A204.1 (cell line): Measurements from ENCODE around the gene HDAC9.

Source experiments
- FAIRE-seq: peaks from 2 replicates; lab custom pipeline; 2012; peaks lifted over from hg19 to GRCh38; lab: Jason Lieb, UNC

HDAC9 gene

DNA sequence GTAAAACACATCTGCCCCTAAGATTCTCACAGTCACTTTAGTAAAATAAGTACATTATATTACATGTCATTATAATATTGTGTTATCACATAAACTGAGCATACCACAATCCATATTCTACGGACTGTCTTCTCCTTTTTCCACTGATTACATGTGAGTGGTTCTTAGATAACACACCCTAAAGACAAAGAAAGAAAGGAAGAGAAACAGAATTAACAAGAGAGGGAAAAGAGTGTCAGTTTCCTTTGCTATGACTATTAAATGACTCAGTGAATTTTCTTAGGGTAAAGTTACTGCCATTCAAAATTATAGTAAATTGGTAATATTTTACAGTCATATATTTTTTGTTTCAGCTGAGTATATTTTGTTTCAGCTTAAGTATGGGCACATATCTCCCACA lies 353.6 kb downstream of the HDAC9 start:
- no peak for FAIRE-seq

DNA sequence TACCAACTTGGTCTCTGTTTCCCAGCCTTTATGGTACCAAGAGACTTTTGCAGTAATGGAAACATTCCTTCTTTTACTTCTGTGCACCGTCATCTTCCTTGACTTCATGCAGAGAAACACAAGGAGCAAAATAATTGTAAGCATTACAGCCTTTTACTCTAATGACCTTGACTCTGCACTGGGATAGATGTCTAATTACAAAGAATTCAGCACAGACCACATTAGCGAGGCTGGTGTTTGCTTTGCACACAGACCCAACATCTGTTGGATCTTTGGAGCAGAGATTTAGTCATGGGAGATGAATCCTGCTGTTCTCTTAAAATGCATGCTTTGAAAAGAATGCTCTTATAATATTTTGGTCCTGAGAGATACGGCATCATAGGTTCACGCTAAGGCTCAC lies 360.2 kb downstream of the HDAC9 start:
- FAIRE-seq: no peak

DNA sequence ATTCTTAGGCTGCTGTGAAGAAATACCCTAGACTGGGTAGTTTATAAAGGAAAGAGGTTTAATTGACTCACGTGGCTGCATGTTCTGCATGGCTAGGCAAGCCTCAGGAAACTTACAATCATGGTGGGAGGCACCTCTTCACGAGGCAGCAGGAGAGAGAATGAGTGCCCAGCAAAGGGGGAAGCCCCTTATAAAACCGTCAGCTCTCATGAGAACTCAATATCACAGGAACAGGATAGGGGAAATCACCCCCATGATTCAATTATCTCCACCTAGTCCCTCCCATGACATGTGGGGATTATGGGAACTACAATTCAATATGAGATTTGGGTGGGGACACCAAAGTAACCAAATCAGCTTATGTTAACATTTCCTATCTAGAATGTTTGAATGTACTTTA lies 362.7 kb downstream of the HDAC9 start:
- no peak for FAIRE-seq

DNA sequence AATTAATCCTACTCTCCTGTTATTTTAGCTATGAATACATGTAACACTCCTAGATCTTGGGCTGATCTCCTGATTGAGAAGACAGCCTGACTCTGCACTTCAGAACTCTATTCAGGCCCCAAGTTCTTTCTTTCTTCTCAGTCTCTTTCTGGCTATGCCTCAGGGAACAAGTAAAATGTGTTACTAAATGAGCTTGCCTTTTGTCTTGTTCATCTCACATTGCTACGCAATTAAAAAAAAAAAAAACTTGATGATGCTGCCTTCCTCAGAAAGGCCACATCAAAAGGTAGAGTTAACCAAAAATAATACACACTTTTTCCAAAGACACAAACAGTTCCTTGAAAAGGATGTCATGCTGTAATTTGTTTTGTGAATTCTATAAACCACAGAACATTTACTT lies 363.8 kb downstream of the HDAC9 start:
- FAIRE-seq: no peak

DNA sequence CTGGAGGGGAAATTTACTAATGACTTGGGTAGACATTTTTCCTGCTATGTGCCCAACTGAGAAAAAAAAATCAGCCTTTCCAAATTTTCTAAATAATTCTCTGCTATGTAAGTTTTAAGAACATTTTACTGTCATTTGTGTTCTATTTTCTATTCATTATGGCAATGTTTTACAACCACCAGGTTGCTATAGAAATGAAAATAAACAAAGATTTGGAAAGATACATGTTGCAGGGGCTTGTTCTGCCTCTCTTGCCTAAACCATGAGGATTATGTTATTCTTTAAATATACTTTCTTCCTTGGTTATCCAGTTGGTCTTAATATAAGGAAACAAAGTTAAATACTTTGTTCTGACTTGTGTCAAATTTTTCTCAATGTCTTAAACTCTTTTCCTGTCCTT lies 364.7 kb downstream of the HDAC9 start:
- FAIRE-seq: no peak

DNA sequence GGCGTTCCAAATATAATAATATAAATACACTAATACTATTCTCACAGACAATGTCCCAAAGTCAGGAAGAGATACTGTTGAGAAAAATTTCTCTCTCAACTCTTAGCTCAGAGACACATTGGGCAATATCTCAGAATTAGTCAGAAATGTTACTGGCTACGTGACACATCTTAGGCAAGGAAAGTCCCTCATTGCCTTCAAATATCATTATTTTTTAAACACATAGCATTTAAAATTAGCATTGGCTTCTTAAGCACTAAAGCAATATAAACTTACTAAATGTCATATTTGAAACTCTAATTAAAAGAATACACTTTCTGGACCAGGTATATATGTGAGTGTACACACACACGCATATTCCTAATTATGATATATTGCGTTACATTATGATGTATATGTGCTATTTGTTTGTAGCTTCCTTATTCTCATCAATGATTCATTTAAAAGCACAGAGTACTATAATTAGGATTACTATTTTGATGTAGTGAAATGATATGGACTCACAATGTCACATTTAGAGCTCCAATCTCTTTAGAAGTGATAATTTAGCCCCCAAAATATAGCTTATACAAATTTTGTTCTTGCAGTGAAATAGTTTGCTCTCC lies 366.1 kb downstream of the HDAC9 start:
- no peak for FAIRE-seq

DNA sequence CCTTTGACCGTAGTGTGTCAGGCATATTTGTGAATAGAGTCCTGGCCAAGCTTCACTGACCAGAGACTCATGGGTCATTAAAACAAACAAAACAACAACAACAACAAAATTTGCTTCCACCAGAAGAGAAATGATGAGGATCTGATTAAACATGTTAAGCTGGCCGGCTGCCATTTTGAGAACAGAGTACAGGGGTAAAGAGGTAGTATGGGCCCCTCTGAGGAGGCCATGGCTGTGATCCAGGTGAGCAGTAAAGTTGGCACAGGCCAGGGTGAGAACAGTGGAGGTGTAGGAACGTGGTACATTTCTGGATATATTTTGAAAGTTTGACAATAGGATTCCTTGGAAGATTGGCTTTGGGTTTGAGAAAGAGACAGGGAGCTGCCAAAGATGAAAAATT lies 369.4 kb downstream of the HDAC9 start:
- FAIRE-seq: no peak

DNA sequence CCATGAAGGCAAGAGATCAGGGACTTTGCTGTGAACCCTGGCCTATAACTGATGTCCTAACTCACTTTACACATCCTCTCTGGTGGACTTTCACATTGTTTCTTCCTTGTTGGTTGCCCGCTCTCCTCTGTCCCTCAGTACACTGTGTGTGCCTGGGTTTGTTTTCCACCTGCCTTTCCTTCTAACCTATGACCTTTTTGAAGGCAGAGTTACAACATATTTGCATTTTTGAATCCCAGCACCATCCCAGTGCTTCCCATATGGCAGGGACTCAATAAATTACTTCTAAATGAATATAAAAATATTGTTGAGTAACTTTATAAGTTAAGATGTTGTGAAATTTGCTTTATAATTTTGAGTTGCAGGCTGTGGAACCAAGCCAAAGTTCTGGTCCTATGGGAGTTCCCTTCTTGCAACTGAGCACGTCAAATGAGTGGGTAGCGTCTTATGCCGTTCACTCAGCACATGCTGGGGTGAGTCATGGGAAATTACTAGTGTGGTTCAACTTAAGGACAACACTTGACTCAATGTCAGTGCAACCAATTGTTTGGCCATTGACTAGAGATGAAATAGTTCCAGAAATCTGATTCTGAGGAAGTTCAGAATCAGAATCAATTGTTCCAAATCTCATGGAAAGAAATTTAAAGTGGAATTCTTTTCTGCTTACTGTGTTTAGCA lies 370.9 kb downstream of the HDAC9 start:
- FAIRE-seq: no peak

DNA sequence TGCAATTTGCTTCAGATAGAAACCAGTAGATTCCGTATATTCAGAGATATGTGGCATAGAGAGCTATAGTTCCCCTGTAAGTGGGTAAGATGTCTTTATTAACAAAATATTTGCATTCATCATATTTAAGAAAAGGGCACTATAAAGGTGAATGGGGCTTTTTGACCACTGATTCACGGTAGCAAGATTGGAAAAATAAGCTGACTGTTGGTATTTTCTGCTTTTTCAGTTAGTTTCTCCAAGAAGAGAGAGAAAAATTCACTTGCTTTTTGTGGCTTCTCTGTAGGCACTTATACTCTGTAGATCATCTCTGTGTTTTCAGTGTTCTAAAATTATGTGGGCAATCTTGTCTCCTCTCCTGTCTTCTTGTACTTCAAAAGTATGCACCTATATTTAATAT lies 376.8 kb downstream of the HDAC9 start:
- no peak for FAIRE-seq

DNA sequence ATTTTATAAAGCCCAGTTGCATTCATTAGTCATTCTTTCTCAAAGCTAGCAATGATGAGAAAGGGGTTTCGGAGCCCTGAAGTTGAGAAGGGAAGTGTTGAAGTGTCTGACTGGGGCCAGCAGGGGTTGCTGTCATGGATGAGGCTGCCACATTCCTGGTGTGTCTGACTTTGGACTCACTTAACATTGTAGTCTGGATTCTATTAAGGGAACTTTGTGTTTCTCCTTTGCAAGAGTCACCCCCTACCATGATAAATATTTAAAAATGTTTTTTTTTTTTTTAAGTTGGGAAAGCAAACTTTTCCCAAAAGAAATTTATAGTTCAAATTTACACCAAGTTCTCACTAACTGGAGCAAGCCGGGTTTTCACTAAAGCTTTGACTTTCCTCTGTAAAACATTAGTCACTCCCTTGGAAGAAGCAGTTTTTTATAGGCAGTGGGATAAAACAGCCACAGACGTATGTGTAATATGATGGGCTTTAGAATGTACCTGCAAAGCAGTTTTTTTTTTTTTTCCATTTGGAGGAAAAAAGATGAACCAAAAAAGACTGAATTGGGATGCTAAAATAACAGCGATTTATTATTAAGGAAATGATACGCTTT lies 378.3 kb downstream of the HDAC9 start:
- no peak for FAIRE-seq

DNA sequence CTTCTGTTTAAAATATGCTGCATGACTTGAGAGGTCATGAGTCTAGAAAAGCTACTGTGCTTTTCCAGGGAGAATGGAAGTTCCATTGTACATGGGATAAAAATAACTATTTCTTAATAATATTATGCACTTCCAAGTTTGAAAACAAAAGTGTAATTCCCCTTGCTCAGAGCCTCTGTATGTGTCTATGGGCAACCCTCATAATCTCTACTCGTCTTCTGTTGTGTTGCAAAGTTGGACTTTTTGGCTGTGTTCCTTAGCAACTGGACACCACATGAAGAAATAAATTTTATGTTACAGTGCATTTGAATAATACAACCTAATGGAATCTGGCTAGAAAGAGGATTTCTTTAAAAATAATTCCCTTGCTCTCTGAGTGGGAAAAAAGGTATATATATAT lies 379.3 kb downstream of the HDAC9 start:
- FAIRE-seq: no peak

DNA sequence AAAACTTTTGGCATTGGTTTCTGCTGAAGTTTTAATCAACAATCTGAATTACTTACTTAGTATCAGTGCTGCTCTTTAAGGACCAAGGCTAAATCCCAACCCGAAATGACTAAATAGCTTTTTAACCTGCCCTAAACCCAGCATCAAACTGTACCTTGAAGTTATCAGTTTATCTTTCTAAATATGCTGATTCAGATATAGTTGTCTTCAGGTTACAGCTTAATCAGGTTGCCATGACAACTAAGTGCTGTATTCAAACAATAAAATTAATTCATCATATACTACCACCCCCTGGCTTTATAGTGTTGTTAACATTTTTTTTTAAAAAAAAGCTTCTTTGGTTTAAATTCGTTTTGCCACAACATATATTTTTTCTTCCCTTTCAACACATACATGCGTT lies 382.3 kb downstream of the HDAC9 start:
- FAIRE-seq: no peak

DNA sequence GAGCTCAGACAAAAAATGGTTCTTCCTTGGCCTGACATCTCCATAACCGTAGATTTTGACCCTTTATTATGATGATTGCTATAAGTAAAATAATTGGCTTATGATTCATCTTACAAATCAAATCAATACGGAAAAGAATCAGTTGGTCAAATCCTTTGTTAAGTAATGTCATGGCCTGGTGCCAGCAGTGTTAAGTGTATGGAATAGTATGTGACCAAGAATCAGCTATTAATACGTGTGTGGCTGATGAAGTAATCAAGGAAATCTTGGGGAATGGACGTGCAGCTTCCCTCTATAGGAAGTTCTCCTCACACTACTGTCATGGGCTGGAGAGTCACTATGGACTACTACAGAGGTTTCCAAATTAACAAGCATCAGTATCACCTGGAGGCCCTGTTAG lies 391.3 kb downstream of the HDAC9 start:
- FAIRE-seq: no peak

DNA sequence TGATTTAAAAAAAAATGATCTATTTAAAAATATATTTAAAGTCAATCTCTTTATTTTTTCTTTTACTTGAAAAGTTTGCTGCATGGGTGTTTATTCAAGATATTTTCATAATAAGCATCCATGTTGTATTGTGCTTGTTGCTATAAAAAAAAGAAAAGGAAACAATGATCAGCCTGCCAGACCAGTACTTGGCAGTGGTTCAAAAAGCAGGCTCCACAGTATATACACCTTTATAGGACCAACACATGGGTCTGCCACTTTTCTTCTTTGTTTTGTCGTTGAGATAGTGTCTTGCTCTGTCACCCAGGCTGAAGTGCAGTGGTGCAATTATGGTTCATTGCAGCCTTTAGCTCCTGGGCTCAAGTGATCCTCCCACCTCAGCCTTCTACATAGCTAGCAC lies 393.9 kb downstream of the HDAC9 start:
- FAIRE-seq: no peak

DNA sequence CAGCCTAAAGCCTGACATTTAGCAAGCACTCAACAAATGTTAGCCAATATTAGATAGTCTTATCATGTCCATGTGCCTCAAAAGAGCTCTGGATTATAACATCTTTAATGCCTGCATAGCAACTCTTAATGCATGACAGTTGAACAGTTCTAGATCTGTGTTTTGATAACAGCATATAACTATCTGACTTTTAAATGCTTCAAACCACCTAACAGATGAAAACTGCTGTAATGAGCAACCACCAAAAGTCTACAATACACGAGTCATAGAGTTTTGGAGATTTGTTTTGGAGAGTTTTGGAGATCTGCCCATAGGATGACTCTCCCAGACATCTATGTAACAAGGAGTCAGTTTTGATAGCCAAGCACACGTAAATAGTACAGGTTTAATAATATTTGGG lies 394.6 kb downstream of the HDAC9 start:
- FAIRE-seq: no peak

DNA sequence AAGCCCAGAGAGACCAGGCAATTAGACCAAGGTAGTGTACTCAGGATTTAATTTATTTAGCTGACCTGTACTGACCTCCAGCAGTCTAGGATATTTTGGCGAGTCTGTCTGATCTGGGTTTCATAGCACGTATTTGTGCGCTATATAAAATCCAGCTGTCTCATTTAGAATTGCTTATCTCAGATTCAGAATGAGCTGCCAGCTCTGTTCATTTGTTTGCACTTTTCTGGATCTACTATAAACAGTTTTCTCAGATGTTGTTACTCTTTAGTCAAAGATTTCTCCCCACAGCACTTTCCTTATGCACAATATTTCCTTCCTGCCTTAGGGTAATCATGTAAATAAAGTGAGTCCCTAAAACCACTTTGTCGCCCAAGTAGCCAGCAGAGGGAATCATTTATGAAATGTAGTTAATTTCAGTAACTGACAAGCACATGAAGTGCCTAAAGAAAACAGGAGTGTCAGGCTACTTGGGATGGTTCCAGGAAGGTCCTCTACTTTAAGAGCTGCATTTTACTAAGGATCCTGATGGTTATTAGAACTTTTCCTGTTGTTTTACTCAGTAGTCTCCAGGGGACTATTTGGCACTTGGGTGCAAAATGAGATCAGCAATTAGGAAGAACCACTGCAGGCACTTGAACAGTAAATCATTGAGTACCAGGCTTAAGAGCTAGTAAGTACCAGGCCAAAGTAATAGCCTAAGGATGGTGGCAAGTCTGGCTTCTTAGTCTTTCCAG lies 395.5 kb downstream of the HDAC9 start:
- no peak for FAIRE-seq

DNA sequence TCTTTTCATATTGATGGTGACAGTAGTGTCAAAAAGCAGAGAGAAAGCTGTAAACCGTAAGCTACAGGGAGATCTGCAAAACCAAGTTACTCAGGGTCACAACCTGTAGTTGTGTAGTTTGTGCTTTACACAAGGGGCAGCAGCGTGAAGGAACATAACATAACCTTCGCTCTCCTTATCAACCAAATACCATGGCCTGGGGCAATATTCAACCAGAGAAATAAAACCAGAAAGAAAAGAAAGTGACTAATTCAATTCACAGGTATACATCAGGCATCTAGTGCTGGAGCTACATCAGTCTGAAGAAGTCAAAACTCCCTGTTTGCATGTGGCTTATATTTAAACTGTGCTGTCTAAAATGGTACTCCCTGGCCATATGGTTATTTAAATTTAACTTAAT lies 397.6 kb downstream of the HDAC9 start:
- FAIRE-seq: no peak

DNA sequence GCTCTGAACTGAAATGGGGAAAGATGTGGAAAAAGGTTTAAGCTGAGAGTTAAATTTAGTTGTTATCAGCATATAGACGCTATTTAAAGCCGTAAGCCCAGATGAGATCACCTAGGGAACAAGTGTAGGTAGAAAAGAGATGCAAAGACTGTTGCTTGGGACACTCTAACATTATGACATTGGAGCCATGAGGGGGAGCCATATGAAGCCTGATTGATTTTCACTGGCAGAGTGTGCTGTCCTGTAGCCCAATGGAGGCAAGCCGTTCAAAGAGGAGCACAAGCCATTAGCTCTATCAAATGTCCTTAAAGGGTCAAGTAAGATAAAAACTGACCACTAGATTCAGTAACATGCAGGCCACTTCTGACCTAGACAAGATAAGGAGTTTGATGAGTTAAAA lies 398.6 kb downstream of the HDAC9 start:
- no peak for FAIRE-seq

DNA sequence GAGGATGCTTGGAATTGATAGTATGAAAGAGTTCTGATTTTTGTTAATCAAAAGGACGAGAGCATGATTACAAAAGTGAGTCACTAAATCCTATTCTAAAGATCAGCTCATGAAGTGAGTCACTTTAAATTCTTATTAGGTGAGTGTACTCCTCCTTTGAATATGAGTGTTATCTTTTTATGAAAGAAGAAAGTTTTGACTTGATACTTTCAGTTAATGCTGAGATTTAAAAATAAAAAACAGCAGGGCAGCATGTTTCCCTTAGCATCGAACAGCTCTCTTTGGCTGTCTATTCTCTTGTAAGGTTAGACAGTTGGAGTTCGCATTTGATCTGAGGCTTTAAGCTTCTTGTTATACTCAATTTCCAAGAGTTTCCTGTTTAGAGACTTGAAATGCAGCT lies 399.9 kb downstream of the HDAC9 start:
- no peak for FAIRE-seq

DNA sequence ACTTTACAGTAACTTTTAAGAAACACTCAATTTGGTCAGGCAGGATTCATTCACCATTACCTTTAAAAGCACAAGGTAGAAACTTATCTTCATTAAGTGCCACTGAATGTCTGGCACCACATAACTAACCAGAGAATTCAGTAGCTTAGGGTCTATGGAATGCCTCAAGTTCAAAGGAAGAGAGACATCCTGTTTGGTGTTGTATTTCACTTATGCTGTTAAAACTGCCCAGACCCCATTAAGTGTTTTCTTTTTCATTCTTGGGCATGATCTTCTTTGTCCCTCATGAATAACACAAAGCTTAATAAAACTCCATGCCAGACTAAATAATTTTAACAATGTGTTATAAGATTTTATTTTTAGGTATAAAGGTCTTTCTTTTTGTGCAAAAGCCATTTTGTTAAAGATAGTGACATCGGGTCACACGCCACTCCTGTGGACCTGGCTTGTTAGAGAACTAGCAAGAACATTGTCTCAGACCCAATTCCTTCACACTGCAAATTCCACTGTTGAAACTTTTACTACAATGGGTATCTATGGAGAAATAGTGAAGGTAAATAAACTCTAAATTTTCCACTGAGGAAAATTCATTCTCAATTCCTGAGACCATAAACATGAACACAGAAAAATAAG lies 400.9 kb downstream of the HDAC9 start:
- no peak for FAIRE-seq

DNA sequence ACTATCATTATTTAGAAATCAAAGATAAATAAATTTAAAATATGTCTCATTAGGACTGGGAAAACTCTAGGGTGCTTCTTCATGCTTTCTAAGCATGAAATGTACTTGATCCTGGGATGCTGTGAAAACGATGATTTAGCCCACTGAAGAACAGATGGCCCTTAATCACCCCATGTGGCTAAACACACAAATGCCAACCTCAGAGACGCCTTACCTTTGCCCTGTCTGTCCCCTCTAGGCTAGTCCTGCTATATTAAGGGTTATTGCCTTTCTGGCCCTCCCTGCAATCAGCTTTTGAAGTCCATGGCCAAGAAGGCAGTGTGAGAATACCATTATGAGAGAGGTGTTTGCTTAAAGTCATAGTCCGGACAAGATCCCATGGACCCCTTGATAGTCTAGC lies 404.7 kb downstream of the HDAC9 start:
- no peak for FAIRE-seq

DNA sequence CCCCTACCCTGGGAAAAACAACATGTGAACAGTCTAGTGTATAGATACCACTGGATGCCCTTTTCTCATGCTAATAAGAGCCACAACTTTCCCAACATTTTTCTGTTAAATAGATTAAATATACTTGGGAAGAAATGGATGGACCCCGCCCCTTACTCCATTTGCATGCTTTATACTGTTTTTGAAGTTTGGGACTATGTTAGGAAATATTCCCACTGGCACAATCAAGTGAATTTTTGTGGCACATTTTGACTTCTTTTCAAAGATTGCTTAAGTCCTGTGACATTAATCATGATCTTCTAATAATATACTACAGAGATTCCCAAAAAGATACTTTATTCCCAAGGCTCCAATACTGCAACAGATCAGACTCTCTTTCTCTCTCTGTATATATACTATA lies 405.3 kb downstream of the HDAC9 start:
- FAIRE-seq: no peak

DNA sequence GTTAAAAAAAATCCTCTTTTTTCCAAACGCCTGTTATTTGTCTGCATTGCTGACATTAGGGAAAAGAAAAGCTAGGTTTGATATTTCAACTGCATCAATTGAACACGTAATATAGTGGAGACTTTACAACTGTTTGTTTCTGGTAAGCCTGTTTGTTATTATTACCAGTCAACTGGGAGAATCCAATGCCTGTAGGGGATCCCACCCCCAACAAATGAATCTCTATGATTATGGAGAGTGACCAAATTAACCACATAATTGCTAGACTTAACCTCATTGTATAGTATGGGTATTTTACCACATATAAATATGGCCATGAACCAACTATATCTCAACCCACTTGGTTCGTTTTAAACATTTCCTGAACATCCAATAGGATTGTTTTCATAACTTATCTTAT lies 405.8 kb downstream of the HDAC9 start:
- FAIRE-seq: no peak
